Pancreas (tissue), 10 donors: ENCODE measurements around the gene NMU. TPM values are rescaled to one million over a fixed set of nuclear protein-coding genes. Genes with fewer than 3 reads are reported as not detected.

ENCODE experiments used
- ATAC-seq, 4 donors: fragments of 200-7000 bp; cut with Tn5 transposase; one replicate each; pipeline versions ENCODE4 v1.8.0 to v1.9.1; 2020; ENCODE audit warnings: mild to moderate bottlenecking in 4 of 4, moderate library complexity in 4 of 4
- DNase-seq, 6 donors: peaks; one replicate each; pipeline ENCODE4 v3.0.0-alpha.2; 2020
- FAIRE-seq: peaks from 2 replicates; lab custom pipeline; 2012; peaks lifted over from hg19 to GRCh38; lab: Jason Lieb, UNC
- H3K27ac ChIP-seq, 4 donors: fragments of 200-600 bp; sonication (generic); 1 replicate in 3 of 4; 2 replicates in 1 of 4; pipeline versions ENCODE4 v1.5.0 to v1.8.0; 2020
- H3K27me3 ChIP-seq, 4 donors: fragments of 200-600 bp; one replicate each; pipeline ENCODE4 v1.8.0; 2021
- H3K36me3 ChIP-seq, 3 donors: fragments of 200-600 bp; sonication (generic) in 1 of 3; one replicate each; pipeline versions ENCODE4 v1.5.0 to v1.8.0; 2020 to 2021
- H3K4me1 ChIP-seq, 3 donors: fragments of 200-600 bp; one replicate each; pipeline ENCODE4 v1.8.0; 2021
- H3K4me3 ChIP-seq, 4 donors: fragments of 200-600 bp; sonication (generic) in 2 of 4; one replicate each; pipeline versions ENCODE4 v1.5.0 to v1.8.0; 2020 to 2021
- H3K9me3 ChIP-seq, 4 donors: fragments of 200-600 bp; one replicate each; pipeline ENCODE4 v1.8.0; 2021
- CTCF ChIP-seq, 4 donors: fragments of 200-600 bp; sonication (generic) in 3 of 4; IDR thresholded peaks; one replicate each; pipeline versions ENCODE4 v1.5.0 to v1.8.0; 2021; ENCODE audit warnings: antibody characterized with exemption in 4 of 4
- WGBS, 2 donors: extraction: QIAGEN DNeasy Blood & Tissue Kit; methylation state at CpG; one replicate each; pipeline ENCODE4 v1.1.7; 2013; 5-methylcytosine and 5-hydroxymethylcytosine counted together
- intact Hi-C, 3 donors: fragments of 100-400 bp; cut with DNase I; formaldehyde crosslinking; loops; one replicate each; pipeline versions ENCODE4 v1.11.1 to v1.14.2; 2022
- polyA plus RNA-seq, 2 donors: library from polyadenylated mRNA; stranded (reverse); fragments of 200-250 nt; gene quantifications; one replicate each; pipeline ENCODE4 v1.2.3, GENCODE V29; 2013
- total RNA-seq, 6 donors: library from RNA; stranded (reverse); fragmentation: NEBNext Ultra II Directional in 4 of 6; extraction: Animal tissue kit (Norgen Biotek cat#: 25700) in 4 of 6; gene quantifications; one replicate each; pipeline versions ENCODE4 v1.2.1 to v1.2.4, GENCODE V29; 2021 to 2023
- donor health status: healthy with polysubstance abuse.
- donor health status: DM: no; HTN: no; CAD: no; lungs with moderate emphysema.
- donor health status: DM: no; HTN: no; CAD: no.
- donor health status: control.
- donor health status: control.
- donor health status: Bipolar disorder and iron deficiency.
- donor health status: DM: yes; HTN: yes; CAD: no.
- donor health status: DM: no; HTN: no; CAD: no.
- donor health status: DM: no; HTN: no; CAD: no.
- donor health status: DM: yes; HTN: yes; CAD: no.

The NMU gene
- total and polyA plus RNA-seq, 8 donors = 0.76 TPM; not detected in 7

- Histone ChIP-seq H3K4me3 (no peak overlapping the region), H3K9me3 (no peaks in the 10 kb centered on the region), H3K36me3 (no peaks in the 10 kb centered on the region), H3K4me1 (no peaks in the 10 kb centered on the region), H3K27me3 (no peaks in the 10 kb centered on the region), H3K27ac (no peak overlapping the region)
- DNase-seq (no peak), ATAC-seq (no peak), FAIRE-seq (no peak)
- TF ChIP-seq CTCF (IDR thresholded peaks at IDR 0.05) = no peak
- 40 to 58% methylated on average over 1 of the region's 1 CpG for WGBS, 2 donors
- intact Hi-C loops = no loop called here
Observed at GRCh38 chr4:55574252-55574651, 61.8 kb downstream of the NMU start.

GRCh38 chr4:55571806-55572205 lies 64.3 kb downstream of the NMU start:
- Histone ChIP-seq H3K27me3 (no peaks in the 10 kb centered on the region), H3K27ac (no peak overlapping the region), H3K36me3 (no peaks in the 10 kb centered on the region), H3K9me3 (no peaks in the 10 kb centered on the region), H3K4me3 (no peak overlapping the region), H3K4me1 (no peaks in the 10 kb centered on the region)
- no peak for FAIRE-seq
- no peak for ATAC-seq
- 59 to 70% methylated on average over 3 of the region's 3 CpGs for WGBS, 2 donors
- no peak for TF ChIP-seq CTCF (IDR thresholded peaks at IDR 0.05)
- intact Hi-C loops = no loop called here
- DNase-seq = no peak

DNA sequence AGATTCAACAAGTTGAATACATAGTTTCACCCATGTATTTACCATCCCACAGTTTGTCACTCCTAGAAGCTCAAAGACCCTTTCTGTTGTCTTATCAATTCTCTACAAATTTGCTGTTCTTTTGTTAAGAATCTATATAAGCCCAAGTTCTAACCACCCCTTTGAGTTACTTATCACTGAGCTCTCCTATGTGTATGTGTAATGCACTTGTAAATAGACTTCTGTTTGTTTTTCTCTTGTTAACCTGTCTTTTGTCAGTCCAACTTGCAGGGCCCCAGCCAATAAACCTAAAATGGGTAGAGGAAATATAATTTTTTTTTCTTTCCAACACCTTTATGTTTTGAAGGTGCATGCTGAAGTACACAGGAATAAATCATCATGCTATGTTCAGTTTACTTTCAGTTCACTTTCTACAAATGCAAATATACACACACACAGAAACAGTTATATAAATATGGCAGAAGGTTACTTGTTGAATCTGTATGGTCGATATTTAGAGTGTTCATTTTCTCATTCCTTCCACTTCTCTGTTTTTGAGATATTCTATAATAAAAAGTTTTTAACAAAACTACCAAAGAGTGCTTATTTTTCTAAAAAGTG lies 67.1 kb downstream of the NMU start:
- FAIRE-seq = no peak
- no peak for TF ChIP-seq CTCF (IDR thresholded peaks at IDR 0.05)
- Histone ChIP-seq H3K36me3 (no peaks in the 10 kb centered on the region), H3K27ac (no peak overlapping the region), H3K9me3 (no peaks in the 10 kb centered on the region), H3K27me3 (no peaks in the 10 kb centered on the region), H3K4me3 (no peak overlapping the region), H3K4me1 (no peaks in the 10 kb centered on the region)
- DNase-seq = no peak
- WGBS, 2 donors = 42 to 55% methylated on average over 1 of the region's 1 CpG
- intact Hi-C loops = no loop called here
- no peak for ATAC-seq

GRCh38 chr4:55561889-55562288 lies 74.2 kb downstream of the NMU start:
- DNase-seq (no peak), FAIRE-seq (no peak), ATAC-seq (peak in 1 of 4 donors; percentile 50)
- Histone ChIP-seq H3K4me3 (no peak overlapping the region), H3K27ac (no peak overlapping the region), H3K36me3 (no peaks in the 10 kb centered on the region), H3K4me1 (no peaks in the 10 kb centered on the region), H3K9me3 (no peaks in the 10 kb centered on the region), H3K27me3 (no peaks in the 10 kb centered on the region)
- WGBS, 2 donors = 74 to 83% methylated on average over 1 of the region's 1 CpG
- TF ChIP-seq CTCF (IDR thresholded peaks at IDR 0.05) = no peak
- intact Hi-C loops = no loop called here

GRCh38 chr4:55560096-55560495 lies 76.0 kb downstream of the NMU start:
- ATAC-seq (no peak), FAIRE-seq (no peak), DNase-seq (no peak)
- TF ChIP-seq CTCF (IDR thresholded peaks at IDR 0.05) = no peak
- no peak overlapping the region for H3K4me3 ChIP-seq
- H3K27me3 ChIP-seq = no peaks in the 10 kb centered on the region
- 58 to 60% methylated on average over 3 of the region's 3 CpGs for WGBS, 2 donors
- intact Hi-C loops = no loop called here
- no peaks in the 10 kb centered on the region for H3K4me1 ChIP-seq
- H3K27ac ChIP-seq = no peak overlapping the region
- no peaks in the 10 kb centered on the region for H3K36me3 ChIP-seq
- no peaks in the 10 kb centered on the region for H3K9me3 ChIP-seq
